HG02885 (cell line): Measurements from ENCODE around the gene RNF111.
"Not testable (repeated sequence)": the region's sequence is repeated elsewhere in the genome, so short reads cannot be mapped to it uniquely, and the experiment has no call there.

Source experiments
- ATAC-seq: cut with Tn5 transposase; IDR thresholded peaks from one replicate; pipeline ENCODE4 v1.9.1; 2021; ENCODE audit warnings: mild to moderate bottlenecking; ENCODE audit not compliant: unreplicated experiment, poor library complexity

RNF111 gene

GRCh38 chr15:58999694-59000093, 12.2 kb downstream of the RNF111 start:
- ATAC-seq, result no peak

- not testable (repeated sequence) for ATAC-seq
Observed at GRCh38 chr15:59000251-59000650, 12.8 kb downstream of the RNF111 start.

GRCh38 chr15:59001946-59002345, 14.5 kb downstream of the RNF111 start:
- no peak for ATAC-seq

GRCh38 chr15:59002418-59002859, 15.0 kb downstream of the RNF111 start:
- peak; percentile 39 for ATAC-seq

GRCh38 chr15:59005579-59005978, 18.1 kb downstream of the RNF111 start:
- ATAC-seq, result no peak

- ATAC-seq, result no peak
Observed at GRCh38 chr15:59008086-59008485, 20.6 kb downstream of the RNF111 start.

GRCh38 chr15:59011262-59011952, 23.9 kb downstream of the RNF111 start:
- no peak for ATAC-seq

GRCh38 chr15:59013246-59013873, 25.9 kb downstream of the RNF111 start:
- ATAC-seq, result no peak

- no peak for ATAC-seq
Observed at GRCh38 chr15:59014068-59014467, 26.6 kb downstream of the RNF111 start.

GRCh38 chr15:59017449-59017848, 30.0 kb downstream of the RNF111 start:
- ATAC-seq, result no peak

- no peak for ATAC-seq
Observed at GRCh38 chr15:59018833-59019232, 31.4 kb downstream of the RNF111 start.

GRCh38 chr15:59020322-59020721, 32.9 kb downstream of the RNF111 start:
- no peak for ATAC-seq

GRCh38 chr15:59022188-59022587, 34.7 kb downstream of the RNF111 start:
- no peak for ATAC-seq

GRCh38 chr15:59026207-59026606, 38.7 kb downstream of the RNF111 start:
- no peak for ATAC-seq

GRCh38 chr15:59028387-59028955, 41.0 kb downstream of the RNF111 start:
- ATAC-seq, result no peak

GRCh38 chr15:59029554-59029953, 42.1 kb downstream of the RNF111 start:
- no peak for ATAC-seq

- ATAC-seq, result no peak
Observed at GRCh38 chr15:59035201-59035600, 47.7 kb downstream of the RNF111 start.

- no peak for ATAC-seq
Observed at GRCh38 chr15:59039225-59039624, 51.8 kb downstream of the RNF111 start.

GRCh38 chr15:59042041-59042440, 54.6 kb downstream of the RNF111 start:
- ATAC-seq, result no peak

GRCh38 chr15:59048897-59049296, 61.4 kb downstream of the RNF111 start:
- no peak for ATAC-seq
